Muscle layer of colon (tissue), 2 donors: ENCODE measurements around the gene RPH3AL.
"Not testable (repeated sequence)": the region's sequence is repeated elsewhere in the genome, so short reads cannot be mapped to it uniquely, and the experiment has no call there.

Experiments used
- H3K27ac ChIP-seq: one replicate; pipeline ENCODE4 v1.7.0; 2013; ENCODE audit warnings: low read depth, mild to moderate bottlenecking, low read length, moderate library complexity
- H3K27me3 ChIP-seq, 2 donors: one replicate each; pipeline ENCODE4 v1.7.0; 2013; ENCODE audit warnings: low read length in 2 of 2, mild to moderate bottlenecking in 2 of 2; ENCODE audit not compliant: insufficient read depth in 2 of 2, control insufficient read depth in 1 of 2
- H3K36me3 ChIP-seq: one replicate; pipeline ENCODE4 v1.7.0; 2013; ENCODE audit warnings: mild to moderate bottlenecking, low read length; ENCODE audit not compliant: insufficient read depth
- H3K4me1 ChIP-seq: one replicate; pipeline ENCODE4 v1.7.0; 2013; ENCODE audit warnings: mild to moderate bottlenecking, low read length; ENCODE audit not compliant: insufficient read depth
- H3K4me3 ChIP-seq, 2 donors: one replicate each; pipeline ENCODE4 v1.7.0; 2013; ENCODE audit warnings: low read length in 2 of 2, low read depth in 1 of 2, mild to moderate bottlenecking in 1 of 2, moderate library complexity in 1 of 2
- H3K9ac ChIP-seq: one replicate; pipeline ENCODE4 v1.7.0; 2013; ENCODE audit warnings: low read length
- H3K9me3 ChIP-seq: one replicate; pipeline ENCODE4 v1.7.0; 2013; ENCODE audit warnings: mild to moderate bottlenecking, low read length
- donor health status: abdominal sarcoma.
- donor health status: Adenocarcinoma of cecum.

Gene RPH3AL

GRCh38 chr17:376936-377863 is 24.6 kb upstream of the RPH3AL start:
- Histone ChIP-seq H3K36me3 (no peaks in the 10 kb centered on the region), H3K9ac (no peak overlapping the region), H3K4me3 (no peak overlapping the region), H3K9me3 (no peaks in the 10 kb centered on the region), H3K27ac (no peak overlapping the region), H3K27me3 (no peaks in the 10 kb centered on the region), H3K4me1 (no peaks in the 10 kb centered on the region)

- Histone ChIP-seq H3K4me1 (no peaks in the 10 kb centered on the region), H3K4me3 (no peak overlapping the region)
These were observed 21.1 kb upstream of the RPH3AL start for GRCh38 chr17:373613-374230.

GRCh38 chr17:372157-373152 is 19.8 kb upstream of the RPH3AL start:
- Histone ChIP-seq H3K4me1 (no peaks in the 10 kb centered on the region), H3K4me3 (no peak overlapping the region), H3K9ac (no peak overlapping the region), H3K36me3 (no peaks in the 10 kb centered on the region), H3K27me3 (no peaks in the 10 kb centered on the region), H3K27ac (no peak overlapping the region), H3K9me3 (peaks cover 5% of the 10 kb centered on the region)

More at GRCh38 chr17:373613-374230, 21.1 kb upstream of the RPH3AL start:
- H3K27me3 ChIP-seq: no peaks in the 10 kb centered on the region
- H3K36me3 ChIP-seq: no peaks in the 10 kb centered on the region
- H3K27ac ChIP-seq: no peak overlapping the region
- H3K9me3 ChIP-seq: no peaks in the 10 kb centered on the region
- no peak overlapping the region for H3K9ac ChIP-seq

GRCh38 chr17:371583-371982 is 19.0 kb upstream of the RPH3AL start:
- Histone ChIP-seq H3K4me1 (no peaks in the 10 kb centered on the region), H3K9ac (no peak overlapping the region), H3K4me3 (no peak overlapping the region), H3K36me3 (no peaks in the 10 kb centered on the region), H3K9me3 (peaks cover 5% of the 10 kb centered on the region), H3K27ac (no peak overlapping the region), H3K27me3 (no peaks in the 10 kb centered on the region)

- H3K4me3 ChIP-seq, H3K27ac ChIP-seq, H3K4me1 ChIP-seq, H3K9me3 ChIP-seq, H3K27me3 ChIP-seq, H3K9ac ChIP-seq, H3K36me3 ChIP-seq: not testable (repeated sequence)
These were observed 15.0 kb upstream of the RPH3AL start for GRCh38 chr17:367656-368055.

- not testable (repeated sequence) for H3K4me1 ChIP-seq, H3K27me3 ChIP-seq, H3K36me3 ChIP-seq, H3K27ac ChIP-seq, H3K4me3 ChIP-seq, H3K9ac ChIP-seq, H3K9me3 ChIP-seq
These were observed 14.3 kb upstream of the RPH3AL start for GRCh38 chr17:366657-367615.

GRCh38 chr17:364766-365165 is 12.2 kb upstream of the RPH3AL start:
- no peaks in the 10 kb centered on the region for H3K4me1 ChIP-seq
- H3K27me3 ChIP-seq: no peaks in the 10 kb centered on the region
- no peak overlapping the region for H3K9ac ChIP-seq
- no peak overlapping the region for H3K27ac ChIP-seq
- H3K9me3 ChIP-seq: peaks cover 5% of the 10 kb centered on the region
- H3K36me3 ChIP-seq: no peaks in the 10 kb centered on the region
- H3K4me3 ChIP-seq: no peak overlapping the region

- no peaks in the 10 kb centered on the region for H3K36me3 ChIP-seq
- H3K9me3 ChIP-seq: peaks cover 5% of the 10 kb centered on the region
- H3K4me1 ChIP-seq: no peaks in the 10 kb centered on the region
- H3K4me3 ChIP-seq: no peak overlapping the region
- no peaks in the 10 kb centered on the region for H3K27me3 ChIP-seq
- H3K27ac ChIP-seq: no peak overlapping the region
- H3K9ac ChIP-seq: no peak overlapping the region
These were observed 11.7 kb upstream of the RPH3AL start for GRCh38 chr17:364308-364707.

- Histone ChIP-seq H3K4me1 (no peaks in the 10 kb centered on the region), H3K27me3 (no peaks in the 10 kb centered on the region), H3K4me3 (no peak overlapping the region), H3K36me3 (no peaks in the 10 kb centered on the region), H3K9ac (no peak overlapping the region), H3K27ac (no peak overlapping the region), H3K9me3 (no peaks in the 10 kb centered on the region)
These were observed 10.1 kb upstream of the RPH3AL start for GRCh38 chr17:362721-363120.

GRCh38 chr17:360092-360750 is 7.6 kb upstream of the RPH3AL start:
- Histone ChIP-seq H3K9ac (no peak overlapping the region), H3K9me3 (no peaks in the 10 kb centered on the region), H3K4me3 (no peak overlapping the region), H3K36me3 (no peaks in the 10 kb centered on the region), H3K27ac (no peak overlapping the region), H3K4me1 (no peaks in the 10 kb centered on the region), H3K27me3 (no peaks in the 10 kb centered on the region)
